Esophagus muscularis mucosa (tissue), 4 donors: ENCODE results near the gene USP6. TPM values are rescaled to one million over a fixed set of nuclear protein-coding genes. Genes with fewer than 3 reads are reported as not detected.
A peak's percentile ranks its signal among the peaks of the same experiment; 100 is the strongest.
"Not testable (repeated sequence)": the region's sequence is repeated elsewhere in the genome, so short reads cannot be mapped to it uniquely, and the experiment has no call there.

Experiments used
- DNase-seq: peaks from one replicate; pipeline ENCODE4 v3.0.0-alpha.2; 2017; ENCODE audit errors: extremely low spot score
- H3K27ac ChIP-seq, 4 donors: fragments of 200-600 bp; sonication (generic); replicated peaks in 1 of 4; 1 replicate in 3 of 4; 2 replicates in 1 of 4; pipeline ENCODE4 v1.5.1; 2016 to 2019; ENCODE audit warnings: mild to moderate bottlenecking in 1 of 4
- H3K27me3 ChIP-seq, 4 donors: fragments of 200-600 bp; sonication (generic); one replicate each; pipeline versions ENCODE4 v1.5.1 to v1.6.0; 2016 to 2019
- H3K36me3 ChIP-seq, 4 donors: fragments of 200-600 bp; sonication (generic); one replicate each; pipeline ENCODE4 v1.5.1; 2016 to 2019
- H3K4me1 ChIP-seq, 4 donors: fragments of 200-600 bp; sonication (generic); one replicate each; pipeline ENCODE4 v1.5.1; 2016 to 2019
- H3K4me3 ChIP-seq, 4 donors: fragments of 200-600 bp; sonication (generic); 1 replicate in 2 of 4; 2 replicates in 2 of 4; pipeline ENCODE4 v1.5.1; 2016 to 2019; ENCODE audit warnings: mild to moderate bottlenecking in 4 of 4, moderate library complexity in 1 of 4
- H3K9me3 ChIP-seq, 4 donors: fragments of 200-600 bp; sonication (generic); 1 replicate in 3 of 4; 2 replicates in 1 of 4; pipeline ENCODE4 v1.5.1; 2016 to 2019
- EP300 ChIP-seq: sonication (generic); formaldehyde crosslinking; IDR thresholded peaks from one replicate; pipeline ENCODE4 v1.6.1; 2017; ENCODE audit warnings: antibody characterized with exemption
- POLR2A ChIP-seq: fragments of 450-650 bp; IDR thresholded peaks from one replicate; pipeline ENCODE4 v1.6.1; 2017; ENCODE audit warnings: antibody characterized with exemption, moderate library complexity, mild to moderate bottlenecking, low read depth
- POLR2AphosphoS5 ChIP-seq, 2 donors: sonication (generic); formaldehyde crosslinking; IDR thresholded peaks; one replicate each; pipeline ENCODE4 v1.6.1; 2017; ENCODE audit warnings: antibody characterized with exemption in 2 of 2
- WGBS: methylation state at CpG from one replicate; pipeline ENCODE4 v1.1.5; 2018; 5-methylcytosine and 5-hydroxymethylcytosine counted together
- intact Hi-C: fragments of 100-400 bp; cut with DNase I; formaldehyde crosslinking; loops from one replicate; pipeline ENCODE4 v1.15.1; 2023
- total RNA-seq, 4 donors: library from RNA; depleted of rRNA; stranded (reverse); fragments of >200 nt; gene quantifications; one replicate each; pipeline versions ENCODE4 v1.1.0 to v1.2.1, GENCODE V29; 2016
- TF ChIP-seq, protein P1 (sequence below), 3 experiments: fragments of 200-600 bp in 2 of 3; fragments of 450-650 bp in 1 of 3; sonication (generic) in 2 of 3; IDR thresholded peaks; one replicate each; pipeline ENCODE4 v1.5.1; 2017 to 2019; ENCODE audit warnings: antibody characterized with exemption in 3 of 3, mild to moderate bottlenecking in 2 of 3, moderate library complexity in 1 of 3

USP6 gene
- 1 to 10 TPM in 1 of 4 donors, under 1 TPM in 2, not detected in 1; 0.06 to 2.9 (median 0.33) TPM for total RNA-seq

DNA sequence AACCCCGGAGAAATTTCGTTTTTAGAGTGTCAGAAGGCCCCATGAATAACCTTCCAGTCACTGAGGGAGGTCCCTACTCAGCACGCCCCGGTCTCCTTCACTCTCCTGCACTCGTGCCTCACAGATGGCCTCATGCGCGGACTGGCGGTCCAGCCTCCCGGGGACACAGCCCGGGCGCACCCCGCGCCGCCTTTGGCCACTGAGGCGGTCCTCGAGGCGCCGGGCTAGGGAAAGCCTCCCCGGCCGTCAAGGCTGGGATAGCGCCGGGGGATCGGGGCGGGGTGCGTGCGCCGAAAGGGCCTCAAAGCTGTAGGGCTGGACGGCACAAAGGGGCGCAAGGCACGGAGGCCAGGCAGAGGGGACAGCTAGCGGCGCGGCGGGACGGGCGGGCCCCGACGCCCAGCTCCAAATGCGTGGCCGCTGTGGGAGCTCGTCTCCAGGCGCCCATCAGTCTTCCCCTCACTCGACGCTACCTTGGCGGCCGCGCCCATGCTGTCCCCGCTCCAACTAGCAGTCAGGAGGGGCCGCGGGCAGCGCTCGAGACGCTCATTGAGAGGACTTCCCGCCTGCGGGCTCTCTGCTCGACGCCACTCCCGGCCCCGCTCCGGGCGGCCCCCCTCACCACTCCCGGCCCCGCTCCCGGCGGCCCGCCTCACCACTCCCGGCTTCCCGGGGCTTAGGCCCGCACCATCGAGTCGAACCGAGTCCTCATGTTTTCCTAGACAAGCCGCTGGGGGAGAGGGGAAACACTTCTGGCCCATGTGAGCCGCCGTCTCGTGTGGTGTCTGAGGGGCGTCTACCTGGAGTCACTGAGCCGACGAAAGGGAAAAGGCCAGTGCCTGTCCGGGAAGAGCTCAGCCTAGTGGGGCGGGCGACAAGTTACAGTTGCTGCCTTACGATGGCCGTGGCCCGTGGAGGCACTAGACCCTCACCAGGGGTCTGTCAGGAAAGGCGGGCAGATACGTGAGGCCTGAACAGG, at the start of gene USP6:
TSS of gene USP6 (plus strand) at position 360 of the 979 bp plus-strand sequence. CDS start 14,336 bp downstream, outside the sequence.
- no peak for TF ChIP-seq POLR2AphosphoS5 (IDR thresholded peaks at IDR 0.05)
- TF ChIP-seq, protein P1, sequence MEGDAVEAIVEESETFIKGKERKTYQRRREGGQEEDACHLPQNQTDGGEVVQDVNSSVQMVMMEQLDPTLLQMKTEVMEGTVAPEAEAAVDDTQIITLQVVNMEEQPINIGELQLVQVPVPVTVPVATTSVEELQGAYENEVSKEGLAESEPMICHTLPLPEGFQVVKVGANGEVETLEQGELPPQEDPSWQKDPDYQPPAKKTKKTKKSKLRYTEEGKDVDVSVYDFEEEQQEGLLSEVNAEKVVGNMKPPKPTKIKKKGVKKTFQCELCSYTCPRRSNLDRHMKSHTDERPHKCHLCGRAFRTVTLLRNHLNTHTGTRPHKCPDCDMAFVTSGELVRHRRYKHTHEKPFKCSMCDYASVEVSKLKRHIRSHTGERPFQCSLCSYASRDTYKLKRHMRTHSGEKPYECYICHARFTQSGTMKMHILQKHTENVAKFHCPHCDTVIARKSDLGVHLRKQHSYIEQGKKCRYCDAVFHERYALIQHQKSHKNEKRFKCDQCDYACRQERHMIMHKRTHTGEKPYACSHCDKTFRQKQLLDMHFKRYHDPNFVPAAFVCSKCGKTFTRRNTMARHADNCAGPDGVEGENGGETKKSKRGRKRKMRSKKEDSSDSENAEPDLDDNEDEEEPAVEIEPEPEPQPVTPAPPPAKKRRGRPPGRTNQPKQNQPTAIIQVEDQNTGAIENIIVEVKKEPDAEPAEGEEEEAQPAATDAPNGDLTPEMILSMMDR (IDR thresholded peaks at IDR 0.05): no peak
- TF ChIP-seq POLR2A: no peak
- TF ChIP-seq EP300: no peak
- 30% methylated on average over 30 of the region's 87 CpGs for WGBS
- H3K27ac ChIP-seq: peak within 1 kb of the TSS in 1 of 4 donors; percentile 81
- peaks cover 4 to 52% (median 16%) of the 10 kb centered on the region in 4 donors for H3K27me3 ChIP-seq
- peaks cover 0 to 6% (median 1%) of the 10 kb centered on the region in 4 donors for H3K36me3 ChIP-seq
- no peak for DNase-seq
- intact Hi-C loops: no loop called here
- peak within 1 kb of the TSS in 3 of 4 donors; percentile 7 to 63 (median 25) for H3K4me3 ChIP-seq
- peaks cover 0 to 7% (median 0%) of the 10 kb centered on the region in 4 donors for H3K9me3 ChIP-seq
- H3K4me1 ChIP-seq: peaks cover 0 to 28% (median 20%) of the 10 kb centered on the region in 4 donors

DNA sequence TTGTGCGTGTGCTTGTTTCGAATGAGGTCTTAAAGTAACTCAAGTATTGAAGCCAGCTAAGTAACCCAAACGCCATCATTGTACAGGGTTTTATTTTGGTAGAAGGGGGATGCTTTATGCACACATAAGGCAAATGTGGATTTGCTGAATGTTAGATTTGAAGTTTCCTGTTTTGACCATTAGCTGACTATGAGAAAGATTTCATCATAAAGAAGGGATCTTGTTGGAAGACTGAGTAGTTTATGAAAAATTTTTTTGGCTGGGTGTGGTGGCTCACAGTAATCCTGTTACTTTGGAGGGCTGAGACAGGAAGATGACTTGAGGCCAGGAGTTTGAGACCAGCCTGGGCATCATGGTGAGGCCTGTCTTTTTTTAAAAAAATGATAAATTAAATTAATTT, 47.6 kb upstream of the USP6 start:
- Histone ChIP-seq H3K27ac (no peak overlapping the region), H3K4me1 (no peaks in the 10 kb centered on the region), H3K36me3 (no peaks in the 10 kb centered on the region), H3K27me3 (peaks cover 0 to 6% (median 0%) of the 10 kb centered on the region in 4 donors), H3K4me3 (no peak overlapping the region), H3K9me3 (no peaks in the 10 kb centered on the region)
- TF ChIP-seq, protein P1 (IDR thresholded peaks at IDR 0.05): no peak
- WGBS: 93% methylated on average over 3 of the region's 3 CpGs
- intact Hi-C loops: no loop called here
- no peak for DNase-seq

DNA sequence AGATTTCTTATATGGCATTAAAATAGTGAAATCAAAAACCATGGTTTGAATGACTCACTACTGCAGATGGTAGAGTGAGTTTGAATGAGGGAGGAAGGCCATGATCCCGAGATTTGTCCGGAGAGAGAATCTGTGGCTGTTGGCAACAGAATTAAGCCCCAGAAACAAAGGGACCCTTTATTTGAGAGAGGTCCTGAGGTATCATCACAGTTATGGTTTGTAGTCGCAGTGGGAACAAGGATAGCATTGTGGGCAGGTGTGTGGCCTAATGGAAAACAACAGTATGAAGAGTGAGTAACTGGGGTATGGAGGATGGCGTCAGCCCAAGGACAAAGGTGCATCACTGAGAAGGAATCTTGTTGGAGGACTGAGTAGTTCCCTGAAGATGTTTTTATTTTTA, 46.1 kb upstream of the USP6 start:
- intact Hi-C loops: no loop called here
- Histone ChIP-seq H3K27ac (no peak overlapping the region), H3K9me3 (no peaks in the 10 kb centered on the region), H3K4me3 (no peak overlapping the region), H3K4me1 (no peaks in the 10 kb centered on the region), H3K27me3 (peaks cover 0 to 6% (median 0%) of the 10 kb centered on the region in 4 donors), H3K36me3 (no peaks in the 10 kb centered on the region)
- WGBS: 86% methylated on average over 4 of the region's 4 CpGs
- TF ChIP-seq, protein P1 (IDR thresholded peaks at IDR 0.05): no peak
- no peak for TF ChIP-seq POLR2A
- TF ChIP-seq EP300: no peak
- TF ChIP-seq POLR2AphosphoS5 (IDR thresholded peaks at IDR 0.05): no peak
- no peak for DNase-seq

DNA sequence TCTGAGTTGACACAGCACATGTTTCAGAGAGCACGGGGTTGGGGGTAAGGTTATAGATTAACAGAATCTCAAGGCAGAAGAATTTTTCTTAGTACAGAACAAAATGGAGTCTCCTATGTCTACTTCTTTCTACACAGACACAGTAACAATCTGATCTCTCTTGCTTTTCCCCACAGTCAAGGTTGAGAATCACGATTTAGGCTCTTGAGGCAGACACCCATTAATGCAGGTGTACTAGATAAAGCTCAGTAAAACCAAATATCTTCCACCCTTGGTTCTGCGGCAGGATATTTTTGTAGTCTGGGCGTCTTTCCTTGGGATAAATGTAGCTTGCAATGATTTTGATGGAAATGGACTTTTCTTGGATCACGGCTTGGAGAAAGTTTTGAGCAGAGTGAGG, 40.4 kb upstream of the USP6 start:
- H3K27ac ChIP-seq, H3K4me3 ChIP-seq, H3K9me3 ChIP-seq, H3K27me3 ChIP-seq, intact Hi-C loops, H3K36me3 ChIP-seq, DNase-seq: not testable (repeated sequence)
- H3K4me1 ChIP-seq: peaks cover 18 to 27% (median 24%) of the 10 kb centered on the region in 4 donors
- 92% methylated on average over 4 of the region's 5 CpGs for WGBS

DNA sequence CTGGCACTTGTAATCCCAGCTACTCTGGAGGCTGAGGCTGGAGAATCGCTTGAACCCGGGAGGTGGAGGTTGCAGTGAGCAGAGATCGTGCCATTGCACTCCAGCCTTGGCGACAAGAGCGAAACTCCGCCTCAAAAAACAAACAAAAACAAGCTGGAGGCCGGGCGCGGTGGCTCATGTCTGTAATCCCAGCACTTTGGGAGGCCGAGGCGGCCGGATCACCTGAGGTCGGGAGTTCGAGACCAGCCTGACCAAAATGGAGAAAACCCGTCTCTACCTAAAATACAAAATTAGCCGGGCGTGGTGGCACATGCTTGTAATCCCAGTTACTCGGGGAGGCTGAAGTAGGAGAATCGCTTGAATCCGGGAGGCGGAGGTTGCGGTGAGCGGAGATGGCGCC, 38.6 kb upstream of the USP6 start:
- H3K27ac ChIP-seq: peak overlapping the region; percentile 77 to 87 (median 82)
- H3K9me3 ChIP-seq, intact Hi-C loops, DNase-seq, H3K27me3 ChIP-seq: not testable (repeated sequence)
- peak overlapping the region; percentile 56 to 89 (median 71) for H3K4me3 ChIP-seq
- H3K36me3 ChIP-seq: peaks cover 0 to 17% (median 1%) of the 10 kb centered on the region in 4 donors
- H3K4me1 ChIP-seq: peaks cover 21 to 29% (median 25%) of the 10 kb centered on the region in 4 donors
- WGBS: 96% methylated on average over 24 of the region's 24 CpGs
